ENCODE data around the gene DNAJC1. TPM values are rescaled to one million over a fixed set of nuclear protein-coding genes. Genes with fewer than 3 reads are reported as not detected.

The DNAJC1 gene
- total and polyA plus RNA-seq, 4 donors = 21.2 to 48.1 (median 32.5) TPM

GRCh38 chr10:21756707-21757106 lies 246.8 kb downstream of the DNAJC1 start:
- no peak overlapping the region for H3K27ac ChIP-seq (ENCODE audit: low read depth in 1 of 2, low read length in 2 of 2)
- TF ChIP-seq RAD21 (IDR thresholded peaks at IDR 0.05) (no peak), YY1 (IDR thresholded peaks at IDR 0.05) (no peak)
- no peaks in the 10 kb centered on the region for H3K4me1 ChIP-seq (ENCODE audit: control insufficient read depth in 4 of 4, insufficient read depth in 4 of 4, low read length in 3 of 4)
- peaks cover 5 to 11% (median 8%) of the 10 kb centered on the region in 4 donors for H3K36me3 ChIP-seq (ENCODE audit: control insufficient read depth in 4 of 4, insufficient read depth in 3 of 4, low read depth in 1 of 4, low read length in 3 of 4)
- WGBS = 89% methylated on average over 12 of the region's 12 CpGs
- no peak overlapping the region for H3K4me3 ChIP-seq (ENCODE audit: low read depth in 1 of 3, low read length in 3 of 3)
- DNase-seq (ENCODE audit: low spot score) = no peak
- H3K9me3 ChIP-seq (ENCODE audit: control insufficient read depth in 4 of 4, low read length in 3 of 4) = no peaks in the 10 kb centered on the region
- H3K9ac ChIP-seq (ENCODE audit: low read depth in 1 of 2, low read length in 2 of 2) = no peak overlapping the region
- no peaks in the 10 kb centered on the region for H3K27me3 ChIP-seq (ENCODE audit: control insufficient read depth in 4 of 4, insufficient read depth in 4 of 4, low read length in 3 of 4)

- 92% methylated on average over 10 of the region's 10 CpGs for whole genome bisulfite sequencing
- TF ChIP-seq TAF1 (conservative IDR thresholded peaks at IDR 0.05) (no peak), RXRA (IDR thresholded peaks at IDR 0.05) (no peak), RAD21 (IDR thresholded peaks at IDR 0.05) (no peak), YY1 (IDR thresholded peaks at IDR 0.05) (no peak), NR2F2 (IDR thresholded peaks at IDR 0.05) (no peak), GABPA (IDR thresholded peaks at IDR 0.05 in 1 of 2, conservative IDR thresholded peaks at IDR 0.05 in 1 of 2) (no peak), CTCF (IDR thresholded peaks at IDR 0.05; ENCODE audit: low read depth, low read length, missing input control) (no peak), HNF4G (IDR thresholded peaks at IDR 0.05) (no peak), JUND (IDR thresholded peaks at IDR 0.05) (no peak)
- Histone ChIP-seq H3K9me3 (ENCODE audit: control insufficient read depth in 4 of 4, low read length in 3 of 4) (no peaks in the 10 kb centered on the region), H3K36me3 (ENCODE audit: control insufficient read depth in 4 of 4, insufficient read depth in 3 of 4, low read depth in 1 of 4, low read length in 3 of 4) (peaks cover 5 to 11% (median 8%) of the 10 kb centered on the region in 4 donors), H3K9ac (ENCODE audit: low read depth in 1 of 2, low read length in 2 of 2) (no peak overlapping the region), H3K4me3 (ENCODE audit: low read depth in 1 of 3, low read length in 3 of 3) (no peak overlapping the region), H3K27ac (ENCODE audit: low read depth in 1 of 2, low read length in 2 of 2) (no peak overlapping the region), H3K4me1 (ENCODE audit: control insufficient read depth in 4 of 4, insufficient read depth in 4 of 4, low read length in 3 of 4) (no peaks in the 10 kb centered on the region), H3K27me3 (ENCODE audit: control insufficient read depth in 4 of 4, insufficient read depth in 4 of 4, low read length in 3 of 4) (no peaks in the 10 kb centered on the region)
- no peak for DNase-seq (ENCODE audit: low spot score)
Measured at GRCh38 chr10:21754410-21755011, 249.0 kb downstream of the DNAJC1 start.

- H3K9me3 ChIP-seq (ENCODE audit: control insufficient read depth in 4 of 4, low read length in 3 of 4) = no peaks in the 10 kb centered on the region
- H3K27ac ChIP-seq (ENCODE audit: low read depth in 1 of 2, low read length in 2 of 2) = no peak overlapping the region
- 93% methylated on average over 18 of the region's 18 CpGs for WGBS
- no peak for DNase-seq (ENCODE audit: low spot score)
- no peak overlapping the region for H3K4me3 ChIP-seq (ENCODE audit: low read depth in 1 of 3, low read length in 3 of 3)
- H3K36me3 ChIP-seq (ENCODE audit: control insufficient read depth in 4 of 4, insufficient read depth in 3 of 4, low read depth in 1 of 4, low read length in 3 of 4) = peaks cover 0 to 8% (median 5%) of the 10 kb centered on the region in 4 donors
- no peaks in the 10 kb centered on the region for H3K4me1 ChIP-seq (ENCODE audit: control insufficient read depth in 4 of 4, insufficient read depth in 4 of 4, low read length in 3 of 4)
- no peak overlapping the region for H3K9ac ChIP-seq (ENCODE audit: low read depth in 1 of 2, low read length in 2 of 2)
- H3K27me3 ChIP-seq (ENCODE audit: control insufficient read depth in 4 of 4, insufficient read depth in 4 of 4, low read length in 3 of 4) = no peaks in the 10 kb centered on the region
- TF ChIP-seq MAX (IDR thresholded peaks at IDR 0.05) (no peak), FOXA2 (IDR thresholded peaks at IDR 0.05) (no peak), YY1 (IDR thresholded peaks at IDR 0.05) (no peak), SP1 (IDR thresholded peaks at IDR 0.05) (no peak), REST (IDR thresholded peaks at IDR 0.05) (no peak), FOXA1 (IDR thresholded peaks at IDR 0.05) (no peak), EGR1 (IDR thresholded peaks at IDR 0.05; ENCODE audit: low read depth in 2 of 2) (no peak), ATF3 (IDR thresholded peaks at IDR 0.05) (no peak), RXRA (IDR thresholded peaks at IDR 0.05) (no peak), JUND (IDR thresholded peaks at IDR 0.05) (no peak), HNF4A (conservative IDR thresholded peaks at IDR 0.05) (no peak), NR2F2 (IDR thresholded peaks at IDR 0.05) (no peak), CTCF (IDR thresholded peaks at IDR 0.05; ENCODE audit: low read depth, low read length, missing input control) (no peak), RAD21 (IDR thresholded peaks at IDR 0.05) (no peak), HNF4G (IDR thresholded peaks at IDR 0.05) (no peak)
Measured at GRCh38 chr10:21753497-21754270, 249.8 kb downstream of the DNAJC1 start.

Measured in liver (tissue), 9 donors.